Lung microvascular endothelial cell (primary cell): ENCODE results near the gene ZNF22. TPM values are rescaled to one million over a fixed set of nuclear protein-coding genes. Genes with fewer than 3 reads are reported as not detected.

ENCODE experiments used
- DNase-seq, 2 donors: peaks; one replicate each; pipeline versions ENCODE4 v3.0.0 to v3.0.0-alpha.2; 2010; ENCODE audit warnings: low read depth in 2 of 2
- total RNA-seq: library from RNA; depleted of rRNA; stranded (reverse); fragments of >200 nt; gene quantifications from 2 replicates; pipeline ENCODE4 v1.2.1, GENCODE V29; 2014

Gene ZNF22
- 30.1 and 39.3 TPM in 2 replicates for total RNA-seq

DNA sequence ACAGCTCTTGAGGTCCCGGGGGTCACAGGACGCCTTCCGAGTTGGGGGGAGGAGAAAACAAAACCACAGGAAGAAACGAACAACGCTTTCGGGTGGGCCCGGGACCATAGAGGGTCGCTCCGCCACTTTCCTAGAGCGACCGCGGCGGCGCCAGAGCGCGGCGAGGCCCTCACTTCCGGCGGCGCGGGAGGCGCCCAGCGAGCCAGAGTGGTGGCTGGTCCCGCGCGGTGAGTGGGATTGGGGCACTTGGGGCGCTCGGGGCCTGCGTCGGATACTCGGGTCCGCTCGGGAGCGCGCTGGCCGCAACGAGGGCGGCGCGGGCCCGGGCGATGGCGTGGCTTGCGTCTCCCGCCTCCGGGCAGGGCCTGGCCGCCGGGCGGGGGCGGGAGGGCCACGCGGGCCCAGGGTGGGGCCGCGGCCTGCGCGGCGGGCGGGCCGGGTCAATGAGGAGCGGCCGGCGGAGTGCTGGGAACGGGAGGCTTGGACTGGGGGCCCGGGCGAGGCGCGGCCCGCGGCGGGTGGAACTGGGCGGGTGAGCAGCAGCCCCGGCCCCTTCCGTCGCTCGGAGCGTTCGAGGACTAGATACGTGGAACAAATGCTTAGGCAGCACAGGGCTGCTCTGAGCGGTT lies at the start of gene ZNF22:
Gene ZNF22, plus strand, starts transcription at position 172 of the 629 bp plus-strand sequence. CDS start 2,446 bp downstream, outside the sequence.
- peak; percentile 80 to 81 for DNase-seq

DNA sequence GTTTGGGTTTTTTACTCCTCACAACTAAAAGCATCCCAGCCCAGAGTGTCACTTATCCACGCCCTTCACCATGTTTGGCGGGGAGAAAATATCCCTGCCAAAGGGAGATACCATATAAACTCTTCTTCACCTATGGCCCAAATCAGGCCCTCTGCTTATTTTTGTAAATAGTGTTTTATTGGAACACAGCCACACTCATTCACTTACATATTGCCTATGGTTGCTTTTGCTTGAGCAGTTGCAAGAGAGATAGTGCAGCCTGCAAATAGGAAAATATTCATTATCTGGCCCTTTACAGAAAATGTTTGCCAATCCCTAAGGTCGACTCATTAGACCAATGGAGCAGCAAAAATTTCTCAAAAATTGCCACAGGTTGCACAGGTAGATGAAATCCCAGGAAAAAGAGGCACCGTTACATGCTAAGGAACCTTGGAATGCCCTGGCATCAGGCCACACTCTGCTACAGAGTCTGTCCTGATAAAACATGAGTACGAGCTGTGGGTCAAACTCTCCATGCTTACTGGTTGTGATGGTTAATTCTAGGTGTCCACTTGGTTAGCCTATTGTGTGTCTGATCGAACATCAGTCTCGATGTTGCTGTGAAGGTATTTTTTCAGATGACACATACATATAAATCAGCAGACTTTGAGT lies 49.0 kb upstream of the ZNF22 start:
- no peak for DNase-seq

DNA sequence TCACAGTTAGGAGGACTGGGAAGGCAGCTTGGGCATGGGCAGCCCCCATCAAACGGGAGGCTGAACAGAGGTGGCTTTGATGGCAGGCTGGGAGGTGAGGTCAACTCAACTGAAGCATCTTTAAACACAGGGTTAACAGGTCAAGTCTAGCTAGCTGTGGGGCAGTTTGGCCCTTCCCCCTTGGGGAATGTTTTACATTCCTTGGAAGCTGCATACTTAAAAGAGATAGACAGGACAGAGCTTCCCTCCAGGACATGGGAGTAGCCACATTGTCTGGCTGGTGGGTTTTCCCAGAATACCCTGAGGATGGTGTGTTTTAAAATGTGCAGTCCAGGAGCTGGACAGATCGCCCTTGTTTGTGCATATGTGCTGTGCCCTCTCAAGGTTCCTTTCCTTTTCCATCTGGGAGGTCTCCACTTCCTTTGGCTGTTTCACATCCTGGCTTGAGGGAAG lies 47.9 kb upstream of the ZNF22 start:
- DNase-seq, result no peak

DNA sequence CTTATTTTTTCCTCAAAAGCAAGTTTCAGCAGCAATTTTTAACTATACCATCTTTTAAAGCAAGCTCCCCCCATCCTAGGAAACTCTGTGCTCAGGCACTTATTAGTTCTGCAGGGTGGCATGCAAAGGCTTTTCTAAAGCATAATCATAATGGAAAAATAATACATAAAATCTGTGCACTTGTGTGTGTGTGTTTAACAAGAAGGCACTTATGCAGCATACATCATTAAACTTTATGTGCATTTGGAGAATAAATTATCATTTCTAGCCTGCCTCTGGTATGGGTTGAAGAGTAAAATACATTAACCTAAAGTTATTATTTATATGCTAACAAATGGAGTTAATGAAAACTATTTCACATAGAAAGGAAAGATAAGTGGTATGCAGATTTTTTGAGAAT lies 46.7 kb upstream of the ZNF22 start:
- no peak for DNase-seq

DNA sequence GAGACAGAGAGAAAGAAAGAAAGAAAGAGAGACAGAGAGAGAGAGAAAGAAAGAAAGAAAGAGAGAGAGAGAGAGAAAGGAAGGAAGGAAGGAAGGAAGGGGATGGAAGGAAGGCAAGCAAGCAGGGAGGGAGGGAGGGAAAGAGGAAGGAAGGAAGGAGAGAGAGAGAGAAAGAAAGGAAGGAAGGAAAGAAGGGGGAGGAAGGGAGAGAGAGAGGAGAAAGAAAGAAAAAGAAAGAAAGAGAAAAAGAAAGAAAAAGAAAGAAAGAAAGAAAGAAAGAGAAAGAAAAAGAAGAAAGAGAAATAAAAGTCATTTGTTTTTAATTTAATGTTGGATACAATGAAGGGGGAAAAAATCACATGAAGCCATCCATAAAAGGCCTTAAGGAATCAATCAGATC lies 45.8 kb upstream of the ZNF22 start:
- no peak for DNase-seq

DNA sequence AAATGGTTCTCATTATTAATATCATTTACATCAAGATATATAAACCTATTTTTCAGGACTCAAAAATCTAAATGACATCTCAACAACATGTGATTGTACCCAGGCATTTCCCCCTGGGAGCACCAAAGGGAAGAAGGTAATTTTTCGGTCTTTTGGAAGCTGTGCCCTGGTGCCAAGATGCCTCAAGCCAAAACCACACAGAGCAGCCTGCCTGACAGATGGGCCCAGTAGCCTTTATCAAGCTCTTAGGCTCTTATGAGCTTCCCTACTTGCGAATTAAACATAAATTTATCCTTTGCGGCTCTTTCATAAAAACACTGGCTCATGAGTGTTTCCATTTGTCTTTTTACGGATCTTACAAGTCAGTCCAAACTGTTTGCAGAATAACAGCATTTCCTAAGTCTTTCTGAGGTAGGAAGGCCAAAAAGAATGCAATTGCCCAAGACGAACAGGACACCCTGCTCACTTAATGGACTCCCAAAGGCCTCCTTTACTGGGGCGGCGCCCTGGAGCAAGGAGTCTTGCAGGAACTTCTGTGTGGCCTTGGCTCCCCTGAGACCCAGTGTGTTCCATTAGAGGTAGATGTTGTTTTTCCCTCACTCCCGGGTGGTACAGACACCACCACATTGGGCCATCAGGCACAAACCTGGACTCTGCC lies 45.2 kb upstream of the ZNF22 start:
- no peak for DNase-seq

DNA sequence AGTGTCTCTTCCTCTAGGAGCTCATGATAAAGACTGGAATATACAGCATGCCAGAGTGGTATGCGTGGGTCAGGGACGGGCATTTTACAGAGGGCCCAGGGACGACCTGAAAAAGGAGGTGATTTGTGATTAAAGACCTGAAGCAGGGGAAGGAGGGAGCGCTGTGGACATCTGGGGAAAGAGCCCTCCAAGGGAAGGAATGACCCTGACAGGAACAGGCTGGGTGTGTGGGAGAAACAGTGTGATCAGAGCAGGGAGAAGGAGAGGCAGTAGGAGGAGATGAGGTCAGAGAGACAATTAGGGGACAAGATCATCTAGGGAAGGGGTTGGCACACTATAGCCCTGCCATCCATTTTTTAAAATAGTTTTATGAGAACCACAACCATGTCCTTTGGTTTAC lies 44.5 kb upstream of the ZNF22 start:
- DNase-seq, result no peak

DNA sequence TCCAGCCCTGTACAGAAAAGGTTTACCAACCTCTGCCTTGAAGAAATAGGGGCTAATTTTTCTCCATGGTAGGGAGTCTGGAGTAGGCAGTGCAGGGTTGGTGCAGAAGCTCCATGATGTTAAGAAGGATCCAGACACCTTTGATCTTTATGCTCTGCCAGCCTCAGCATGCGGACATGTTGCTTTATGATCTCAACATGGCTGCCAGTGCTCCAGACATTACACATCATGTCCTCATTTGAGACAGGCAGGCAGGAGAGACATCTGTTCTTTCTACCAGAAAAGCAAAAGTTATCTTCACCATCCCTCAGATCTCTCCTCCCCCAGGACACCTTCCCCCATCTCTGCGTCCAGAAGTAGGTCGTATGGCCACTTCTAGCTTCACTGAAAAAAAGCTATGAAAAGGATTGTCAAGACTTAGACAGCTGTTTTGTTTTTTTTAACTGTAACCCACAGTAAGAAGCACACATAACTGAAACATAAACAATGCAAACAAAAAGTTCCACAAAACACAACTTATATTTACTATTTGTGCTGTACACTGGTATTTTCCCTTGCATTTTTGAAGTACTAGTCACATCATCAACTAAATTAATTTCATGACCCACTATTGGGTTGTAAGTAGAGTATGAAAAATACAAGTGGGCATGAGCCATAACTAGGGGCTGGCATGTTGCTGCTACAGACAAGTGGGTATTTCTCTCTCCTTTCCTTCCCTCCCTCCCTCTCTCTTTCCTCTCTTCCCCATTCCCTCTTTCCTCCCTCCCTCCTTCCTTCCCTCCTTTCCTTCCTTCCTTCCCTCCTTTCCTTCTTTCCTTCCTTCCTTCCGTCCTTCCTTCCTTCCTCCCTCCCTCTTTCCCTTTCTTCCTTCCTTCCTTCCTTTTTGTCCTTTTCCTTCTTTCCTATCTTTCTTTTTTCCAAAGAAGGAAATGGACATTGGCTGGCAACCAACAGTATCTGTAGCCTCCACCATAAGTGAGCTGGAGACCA lies 43.7 kb upstream of the ZNF22 start:
- no peak for DNase-seq

DNA sequence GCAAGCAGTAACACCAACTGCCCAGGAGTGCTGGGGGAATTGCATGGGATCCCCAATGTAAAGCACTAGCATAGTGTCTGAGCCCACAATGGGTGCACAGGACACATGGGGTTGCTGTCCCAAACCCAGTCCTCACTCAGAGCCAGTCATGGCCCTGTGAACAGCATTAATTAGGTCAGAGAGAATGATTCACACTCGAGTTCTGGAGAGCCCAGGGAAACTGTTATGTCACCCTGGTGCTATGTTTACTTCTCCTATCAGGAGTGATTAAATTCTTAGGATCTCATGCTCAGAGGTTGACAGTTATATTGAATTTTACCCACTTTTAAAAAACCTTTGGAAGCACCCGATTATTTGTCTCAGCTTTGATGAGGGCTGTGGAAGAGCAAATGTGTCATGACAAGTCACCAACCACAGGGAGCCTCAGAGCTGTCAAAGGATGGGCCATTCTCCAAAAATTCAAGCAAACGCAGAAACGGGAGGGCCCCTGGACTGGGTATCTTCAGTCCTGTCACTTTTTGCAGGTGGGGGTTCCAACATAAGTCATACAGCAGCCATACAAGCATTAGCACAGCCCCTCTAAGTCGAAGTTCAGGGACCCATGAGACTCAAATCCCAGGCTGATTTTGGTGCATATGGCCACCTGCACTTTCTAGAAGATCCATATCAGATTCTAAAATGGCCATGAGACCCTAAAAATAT lies 42.4 kb upstream of the ZNF22 start:
- DNase-seq, result peak in 1 of 2 donors; percentile 74

DNA sequence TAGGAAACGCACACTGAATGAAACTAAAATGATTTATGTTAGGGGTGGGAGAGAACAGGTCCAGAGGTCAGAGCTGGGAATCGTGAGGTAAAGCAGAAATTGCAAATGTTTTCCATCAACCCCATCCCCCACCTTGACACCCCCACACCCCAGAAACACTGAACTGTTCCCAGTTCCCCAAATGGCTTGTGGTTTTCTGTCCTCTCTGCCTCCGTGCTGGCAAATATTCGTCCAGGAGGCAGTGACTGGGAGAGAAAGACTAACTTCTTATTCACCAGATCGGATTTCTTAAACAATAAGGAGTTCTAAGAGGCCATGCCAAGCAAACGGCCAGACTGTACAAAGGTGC lies 41.9 kb upstream of the ZNF22 start:
- DNase-seq, result no peak

DNA sequence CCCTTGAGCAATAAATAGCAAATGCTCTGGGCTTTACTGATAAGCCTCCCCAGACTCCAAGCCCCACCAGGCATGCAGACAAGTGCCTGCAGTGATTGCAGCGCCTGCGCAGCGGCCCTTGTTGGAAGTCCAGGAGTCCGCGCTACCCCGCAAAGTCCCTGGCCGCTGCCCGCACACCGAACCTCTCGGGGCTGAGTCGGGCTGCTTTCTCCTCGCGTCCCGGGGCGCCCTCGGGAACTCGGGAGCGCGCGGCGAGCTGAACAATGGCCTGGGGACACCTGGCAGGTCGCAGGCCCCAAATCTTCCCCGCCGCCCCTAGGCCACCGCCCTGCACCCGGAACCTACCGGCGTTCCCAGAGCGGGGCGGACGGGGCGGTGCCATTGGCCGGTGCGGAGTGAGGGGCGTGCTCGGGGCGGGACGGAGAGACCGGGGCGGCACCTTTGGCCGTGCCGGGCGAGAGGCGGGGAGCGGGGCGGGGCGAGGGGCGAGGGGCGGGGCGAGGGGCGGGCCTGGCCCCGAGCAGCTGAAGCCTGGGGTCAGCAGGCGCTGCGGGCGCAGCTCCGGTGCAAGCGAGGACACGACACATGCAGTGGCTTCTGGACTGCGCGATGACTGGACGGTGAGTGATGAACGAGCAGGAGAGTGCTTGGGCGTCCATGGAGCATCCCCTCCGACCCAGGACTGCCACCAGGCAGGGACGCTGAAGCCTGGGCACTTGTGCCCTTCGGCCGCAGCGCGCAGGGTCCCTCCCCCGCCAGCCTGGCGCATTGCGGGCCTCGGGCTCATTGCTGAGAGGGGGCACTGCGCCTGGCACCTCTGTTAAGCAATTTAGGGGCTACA lies 41.3 kb upstream of the ZNF22 start, which contains the start of gene RASSF4:
Gene RASSF4, plus strand, starts transcription at position 556 of the 841 bp plus-strand sequence. CDS start 10,401 bp downstream, outside the sequence.
- DNase-seq, result peak; percentile 85 to 87

DNA sequence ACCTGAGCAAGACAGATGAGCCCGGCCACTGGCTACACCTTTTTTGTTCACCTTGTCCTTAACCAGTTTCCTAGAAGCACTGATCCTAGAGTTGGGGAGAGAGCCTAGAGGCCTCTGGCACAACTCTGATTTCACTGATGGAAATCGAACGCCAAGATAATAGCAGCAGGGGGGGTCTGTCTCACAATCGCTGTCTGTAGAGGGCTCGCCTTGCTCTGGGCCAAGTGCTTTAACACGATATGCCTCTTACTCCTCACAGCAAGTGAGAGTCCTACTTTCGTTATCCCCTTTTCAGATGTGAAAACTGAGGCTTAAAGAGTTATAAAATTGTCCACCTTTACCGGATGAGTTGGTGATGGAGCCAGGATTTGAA lies 40.6 kb upstream of the ZNF22 start:
- DNase-seq, result no peak

DNA sequence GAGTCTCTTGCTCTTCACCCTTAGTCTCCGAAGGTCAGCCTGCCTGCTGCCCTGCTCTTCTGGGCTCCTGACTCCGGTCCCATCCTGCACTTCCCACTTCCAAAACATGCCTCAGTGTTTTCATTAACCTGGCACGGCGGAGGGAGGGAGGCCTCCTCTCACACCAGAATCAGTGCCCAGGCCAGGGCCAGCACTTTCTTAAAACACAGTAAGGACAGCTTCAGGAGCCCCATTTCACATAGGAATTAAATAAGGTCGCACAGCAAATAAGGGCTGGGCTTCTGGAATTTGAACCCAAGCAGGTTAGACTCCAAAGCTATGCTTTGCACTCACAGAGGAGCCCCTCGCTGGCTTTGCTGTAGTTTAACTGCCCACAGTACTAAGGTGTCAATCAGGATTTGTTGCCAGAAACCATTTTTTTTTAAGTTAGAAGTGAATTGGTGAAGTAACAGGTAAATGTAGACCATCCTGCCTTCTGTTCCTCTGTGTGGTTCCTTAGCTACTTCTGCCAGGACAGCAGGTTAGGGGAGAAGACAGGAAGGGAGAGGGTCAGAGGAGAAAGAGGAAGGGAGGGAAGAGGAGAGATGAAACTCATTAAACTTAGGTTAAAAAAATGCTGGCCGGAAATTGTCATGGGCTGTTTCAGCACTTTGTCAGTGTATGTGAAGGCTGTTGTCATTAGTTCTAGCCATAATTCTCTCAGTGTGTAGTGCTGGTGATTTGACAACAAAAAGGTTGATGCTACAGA lies 40.1 kb upstream of the ZNF22 start:
- DNase-seq, result peak in 1 of 2 donors; percentile 29

DNA sequence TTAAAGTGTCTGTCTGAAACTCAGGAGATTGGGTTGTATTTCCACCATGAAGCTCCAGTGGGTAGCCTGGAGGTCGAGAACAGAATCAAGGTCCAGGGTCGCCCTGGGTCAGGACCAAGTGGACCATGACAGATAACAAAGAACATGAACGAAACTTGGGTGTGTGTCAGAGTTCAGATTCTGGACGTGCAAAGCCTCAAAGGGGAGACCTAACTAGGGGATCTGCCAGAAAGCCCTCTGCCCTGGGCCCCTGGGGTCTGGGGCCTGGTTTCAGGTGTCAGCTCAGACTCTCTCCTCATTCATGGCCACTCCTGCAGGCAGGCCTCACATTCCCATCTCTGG lies 39.5 kb upstream of the ZNF22 start:
- no peak for DNase-seq

DNA sequence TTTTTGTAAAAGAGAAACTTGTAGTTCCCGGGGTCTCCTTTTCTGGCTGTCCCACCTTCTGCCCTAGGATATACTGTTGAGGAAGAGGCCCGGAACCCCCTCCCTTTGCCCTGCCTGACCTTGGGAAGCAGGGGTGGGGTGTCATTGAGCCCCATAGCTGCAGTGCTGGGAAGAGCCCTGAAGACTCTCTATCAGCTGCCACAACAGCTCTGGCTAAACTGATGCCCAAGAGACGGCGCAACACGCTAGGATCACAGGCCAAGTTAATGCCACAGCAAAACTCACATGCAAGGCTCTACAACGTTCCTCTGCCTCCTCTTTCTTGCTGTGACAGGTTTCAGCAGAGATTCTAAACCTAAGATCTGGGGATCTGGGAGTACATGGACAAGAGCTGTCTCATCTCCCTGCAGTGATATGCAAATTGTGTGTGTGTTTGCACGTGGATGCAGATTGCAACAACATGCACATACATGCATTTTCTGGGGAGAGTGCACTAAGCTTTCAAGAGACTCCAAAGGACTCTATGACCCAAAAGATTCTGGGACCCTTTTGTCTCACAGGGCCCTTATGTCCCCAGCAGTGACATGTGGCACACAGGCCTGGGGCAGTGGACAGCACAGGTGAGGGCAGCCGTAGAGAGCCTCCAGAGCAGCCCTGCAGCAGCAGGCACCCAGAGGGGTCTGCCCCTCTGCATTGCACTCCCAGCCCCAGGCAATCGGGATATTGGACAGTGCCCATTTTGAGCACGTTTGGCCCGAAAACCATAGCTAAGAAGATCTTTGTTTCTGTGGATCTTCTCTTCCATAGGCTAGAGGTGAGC lies 38.6 kb upstream of the ZNF22 start:
- DNase-seq, result no peak

DNA sequence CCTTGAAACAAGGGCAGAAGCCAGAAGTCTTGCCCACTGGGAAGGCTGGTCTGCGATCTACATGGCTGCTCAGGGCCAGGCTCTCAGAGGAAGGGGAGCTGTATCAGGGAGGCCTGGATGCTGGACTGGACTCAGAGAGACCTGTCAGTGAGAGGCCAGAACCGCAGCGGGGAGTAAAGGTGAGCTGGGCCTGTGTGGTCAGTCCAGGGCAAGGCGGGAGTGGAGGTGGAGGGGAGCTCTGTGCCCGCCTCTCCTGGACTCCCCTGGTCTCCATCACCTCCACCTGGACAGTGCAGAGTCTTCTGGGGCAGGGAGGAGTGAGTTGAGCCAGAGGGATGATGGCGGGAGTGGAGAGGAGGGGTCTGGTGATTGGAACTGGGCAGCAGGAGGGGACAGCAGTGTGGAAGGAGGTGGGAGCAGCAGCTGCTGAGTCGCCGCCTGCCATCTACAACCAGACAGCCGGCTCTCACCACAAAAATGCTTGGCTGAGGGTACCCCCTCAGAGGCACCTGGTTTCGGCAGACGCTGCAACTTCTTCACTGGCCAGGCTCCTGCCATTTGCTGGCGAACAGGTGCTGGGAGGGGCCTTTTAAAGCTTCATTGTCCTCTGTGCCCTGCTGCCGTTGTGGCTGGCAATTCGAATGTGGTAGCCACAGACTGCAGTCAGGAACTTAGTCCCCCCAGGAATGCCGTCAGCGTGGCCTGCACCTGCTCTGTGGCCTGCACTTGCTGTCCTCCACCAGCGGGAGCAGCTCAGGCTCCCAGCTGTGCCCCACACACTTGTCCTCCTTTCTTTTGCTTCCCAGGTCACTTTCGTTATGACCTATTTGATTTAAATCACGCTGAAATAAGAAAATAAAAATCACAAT lies 37.6 kb upstream of the ZNF22 start:
- DNase-seq, result no peak

DNA sequence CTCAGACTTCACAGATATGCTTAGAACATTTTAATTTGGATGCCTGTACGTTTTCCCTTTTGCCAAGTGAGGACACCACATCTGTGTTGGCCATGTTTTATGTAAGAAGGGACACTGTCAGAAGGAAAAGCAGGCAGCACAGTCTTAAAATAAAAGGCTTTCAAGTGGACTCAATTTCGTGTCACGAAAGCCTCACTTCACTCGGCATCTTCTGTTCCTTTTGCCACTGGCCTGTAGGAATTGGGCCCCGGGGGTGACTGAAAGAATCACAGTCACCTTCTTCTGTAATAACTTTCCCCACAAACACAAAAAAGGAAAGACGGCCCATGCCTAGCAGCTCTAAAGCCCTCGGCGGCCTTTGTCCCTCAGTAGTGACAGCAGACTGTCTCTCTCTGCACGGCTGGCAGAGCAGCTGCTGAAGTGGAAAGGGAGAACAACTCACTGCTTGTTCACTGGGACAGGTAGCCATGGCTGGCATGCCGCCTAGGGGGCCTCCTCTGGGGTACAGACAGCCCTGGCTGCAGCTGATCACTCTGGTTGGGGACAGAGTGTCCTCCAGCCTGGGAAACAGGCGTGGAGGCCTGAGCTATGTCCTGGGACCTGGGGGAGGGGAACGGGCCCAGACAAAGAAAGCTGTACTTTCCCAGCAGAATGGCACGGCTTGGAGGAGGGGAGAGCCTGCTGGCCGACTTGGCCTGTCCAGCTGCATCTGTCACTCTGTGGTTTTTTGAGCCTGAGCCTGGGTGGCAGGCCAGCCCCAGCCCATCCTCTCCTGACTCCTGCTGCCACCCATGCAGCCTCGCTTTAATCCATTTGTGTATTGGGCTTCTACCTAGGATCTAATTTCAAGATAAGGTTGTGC lies 36.7 kb upstream of the ZNF22 start:
- DNase-seq, result no peak
